Hypothalamus (tissue), 51 donors: ENCODE measurements around the gene ALDOA.
A peak's percentile ranks its signal among the peaks of the same experiment; 100 is the strongest.
"Not testable (repeated sequence)": the region's sequence is repeated elsewhere in the genome, so short reads cannot be mapped to it uniquely, and the experiment has no call there.

Experiments used
- DNase-seq, 51 donors: peaks; one replicate each; lab custom pipeline; 2025; lab: John Stamatoyannopoulos, UW

The ALDOA gene

GRCh38 chr16:30065102-30065942 is at the start of gene ALDOA:
TSS of gene ALDOA (plus strand) at chr16:30065760. CDS start at chr16:30066898, 1,138 bp downstream.
- DNase-seq = peak; percentile 82 to 99 (median 97)

GRCh38 chr16:30016555-30017276 is 48.8 kb upstream of the ALDOA start:
- no peak for DNase-seq

GRCh38 chr16:30017277-30017656 is 48.3 kb upstream of the ALDOA start:
- DNase-seq = no peak

DNA sequence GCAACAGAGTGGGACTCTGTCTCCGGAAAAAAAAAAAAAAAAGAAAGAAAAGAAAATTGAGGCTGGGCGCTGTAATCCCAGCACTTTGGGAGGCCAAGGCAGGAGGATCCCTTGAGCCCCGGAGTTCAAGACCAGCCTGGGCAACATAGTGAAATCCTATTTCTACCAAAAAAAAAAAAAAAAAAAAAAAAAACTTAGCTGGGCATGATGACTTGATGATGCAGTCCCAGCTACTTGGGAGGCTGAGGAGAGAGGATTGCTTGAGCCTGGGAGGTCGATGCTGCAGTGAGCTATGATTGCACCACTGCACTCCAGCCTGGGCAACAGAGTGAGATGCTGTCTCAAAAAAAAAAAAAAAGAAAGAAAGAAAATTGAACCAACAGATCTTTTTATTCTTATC is 47.6 kb upstream of the ALDOA start:
- DNase-seq = not testable (repeated sequence)

DNA sequence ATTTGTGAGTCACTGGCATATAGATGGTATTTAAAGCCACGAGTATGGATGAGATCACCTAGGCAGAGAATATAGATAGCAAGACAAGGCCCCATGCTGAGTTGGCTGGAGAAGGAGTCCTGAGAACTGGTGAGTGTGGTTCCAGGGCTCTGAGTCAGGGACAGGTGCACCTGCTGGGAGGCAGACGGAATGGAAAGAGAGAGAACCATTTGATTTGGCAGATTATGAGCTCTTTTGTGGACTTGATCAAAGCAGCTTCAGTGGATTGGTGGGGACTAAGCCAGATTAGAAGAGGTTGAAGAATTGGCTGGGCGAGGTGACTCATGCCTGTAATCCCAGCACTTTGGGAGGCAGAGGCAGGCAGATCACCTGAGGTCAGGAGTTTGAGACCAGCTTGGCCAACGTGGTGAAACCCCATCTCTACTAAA is 46.8 kb upstream of the ALDOA start:
- no peak for DNase-seq

GRCh38 chr16:30022887-30023286 is 42.7 kb upstream of the ALDOA start, which contains the start of gene C16orf92:
TSS of gene C16orf92 (plus strand) at chr16:30023198. CDS start at chr16:30023341, 143 bp downstream.
- DNase-seq = no peak

DNA sequence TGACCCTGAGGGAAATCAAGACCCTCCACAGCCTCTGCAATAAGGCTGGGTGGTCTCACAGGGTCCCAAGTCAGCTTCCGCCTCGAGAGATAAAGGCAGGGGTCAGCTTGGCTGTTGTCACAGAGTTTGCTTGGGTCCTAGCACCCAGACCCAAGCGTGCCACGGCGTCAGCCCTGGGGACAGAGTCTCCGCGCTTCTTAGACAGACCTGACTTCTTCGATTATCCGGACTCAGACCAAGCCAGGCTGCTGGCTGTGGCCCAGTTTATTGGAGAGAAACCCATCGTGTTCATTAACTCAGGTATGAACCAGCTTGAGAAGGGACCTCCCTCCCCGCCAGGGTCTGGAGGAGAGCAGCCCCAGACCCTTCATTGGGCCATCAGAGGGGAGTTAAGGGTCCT is 42.0 kb upstream of the ALDOA start:
- DNase-seq = no peak

DNA sequence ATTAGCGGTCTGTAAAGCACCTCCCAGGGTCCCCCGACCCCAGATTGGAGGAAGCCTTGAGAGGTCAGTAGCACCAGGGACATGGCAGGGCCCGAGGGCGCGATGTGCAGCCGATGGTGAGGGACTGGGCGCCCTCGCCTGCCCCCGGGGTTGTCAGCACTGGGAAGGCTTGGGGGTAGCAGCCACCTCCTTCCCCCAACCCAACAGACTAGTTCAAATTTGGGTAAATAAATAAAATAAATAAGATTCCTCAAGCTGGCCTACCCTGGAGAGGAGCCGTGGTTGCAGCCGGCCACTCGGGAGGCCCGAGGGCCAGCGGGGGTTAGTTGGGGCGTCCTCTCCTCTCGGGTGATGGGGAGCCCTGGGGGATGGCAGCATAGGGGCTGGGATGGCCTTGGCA is 41.1 kb upstream of the ALDOA start:
- DNase-seq = no peak

DNA sequence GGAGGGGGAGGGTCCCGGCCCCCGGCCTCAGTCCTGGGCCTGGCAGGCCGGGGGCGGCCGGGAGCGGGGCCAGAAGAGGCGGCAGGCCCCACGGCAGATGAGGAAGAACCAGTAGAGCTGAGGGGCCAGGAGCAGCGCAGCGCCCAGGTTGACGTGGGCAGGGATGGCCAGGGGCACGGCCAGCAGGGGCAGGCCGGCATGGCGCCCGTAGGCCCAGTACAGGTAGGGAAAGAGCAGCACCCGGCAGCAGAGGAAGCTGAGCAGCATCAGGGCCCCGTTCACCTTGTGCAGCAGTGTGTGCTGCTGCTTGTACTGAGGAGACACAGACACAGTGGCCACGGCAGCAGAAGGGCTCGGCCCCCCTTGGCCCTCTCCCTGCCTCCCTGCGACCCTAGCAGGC is 40.4 kb upstream of the ALDOA start:
- no peak for DNase-seq

GRCh38 chr16:30025574-30025973 is 40.0 kb upstream of the ALDOA start:
- DNase-seq = no peak

DNA sequence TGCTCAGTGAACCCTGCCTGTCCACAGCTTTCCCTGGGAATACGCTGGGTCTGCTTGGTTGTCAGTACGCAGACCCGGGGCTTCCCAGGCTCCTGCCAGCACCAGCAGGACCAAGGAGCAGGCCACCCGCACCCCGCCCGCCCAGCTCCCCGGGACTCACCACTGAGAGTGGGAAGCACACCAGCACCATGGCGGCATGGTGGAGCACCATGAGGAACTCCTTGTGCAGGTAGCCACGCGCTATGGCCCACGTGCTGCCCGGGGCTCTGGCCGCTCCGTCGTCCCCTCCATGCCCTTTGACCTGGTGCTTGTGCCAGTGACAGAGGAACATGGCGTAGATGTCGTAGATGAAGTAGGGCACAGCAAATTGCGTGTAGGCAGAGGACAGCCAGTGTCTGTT is 39.1 kb upstream of the ALDOA start:
- no peak for DNase-seq

GRCh38 chr16:30027588-30028437 is 37.7 kb upstream of the ALDOA start:
- DNase-seq = no peak

DNA sequence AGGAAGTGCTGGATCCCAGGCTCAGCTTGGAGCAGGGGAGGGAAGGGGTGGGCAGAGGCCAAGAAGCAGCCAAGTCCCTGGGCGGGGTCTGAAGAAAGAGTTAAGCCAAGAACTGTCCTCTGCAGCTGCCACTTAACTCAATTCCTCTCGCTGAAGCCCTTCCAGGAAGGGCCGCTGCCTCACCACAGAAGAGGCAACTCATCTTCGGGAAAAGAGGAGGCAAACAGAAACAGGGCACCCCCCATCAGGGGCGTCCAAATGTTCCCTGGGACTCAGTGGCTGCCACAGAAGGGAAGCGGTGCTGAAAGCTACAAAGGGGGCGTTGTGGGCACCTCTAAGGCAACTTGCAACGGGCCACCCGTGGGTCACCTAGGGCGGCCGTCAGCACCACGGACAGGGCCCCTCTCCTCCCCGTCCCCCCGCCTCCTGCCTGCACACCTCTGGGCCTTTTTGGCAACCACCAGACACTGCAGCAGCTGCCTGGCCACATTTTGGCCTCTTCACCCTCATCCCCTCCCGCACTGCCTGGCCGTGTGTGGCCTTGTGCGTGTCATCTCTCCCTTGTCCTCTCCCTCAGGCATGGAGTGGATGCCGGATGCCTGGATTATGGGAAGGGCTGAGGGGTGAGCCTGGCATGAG is 37.0 kb upstream of the ALDOA start:
- no peak for DNase-seq

DNA sequence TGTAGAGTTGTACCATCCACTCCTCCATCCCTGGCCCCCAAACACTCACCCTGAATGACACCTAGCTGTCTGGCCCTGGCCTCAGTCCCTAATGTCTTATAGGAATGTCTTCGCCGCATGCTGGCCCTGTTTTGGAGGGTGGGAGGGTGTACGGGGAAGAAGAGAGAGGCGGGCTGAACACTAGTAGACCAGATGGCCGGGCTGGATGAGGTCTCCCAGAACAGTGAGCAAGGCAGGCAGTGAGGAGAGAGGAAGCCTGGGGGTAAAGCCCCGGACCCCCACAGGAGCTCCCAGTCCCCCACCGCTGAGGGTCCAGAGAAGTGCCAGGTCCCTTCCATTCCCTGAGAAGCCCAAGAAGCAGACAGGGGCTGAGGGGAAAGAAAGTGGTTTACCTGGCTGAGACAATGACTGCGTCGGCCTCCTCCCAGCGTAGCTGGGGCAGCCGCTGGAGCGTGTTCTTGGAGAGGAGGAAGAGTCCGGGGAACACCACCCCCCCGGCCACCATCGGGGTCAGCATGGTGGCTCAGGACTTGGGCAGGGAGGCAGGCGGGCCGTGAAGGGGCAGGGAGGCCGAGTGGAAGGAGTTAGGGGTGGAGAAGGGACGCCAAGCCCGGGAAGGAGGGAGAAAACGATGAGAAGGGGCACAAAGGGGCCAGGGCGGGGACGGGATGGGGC is 35.4 kb upstream of the ALDOA start:
- peak in 1 of 51 donors; percentile 11 for DNase-seq

GRCh38 chr16:30030841-30031413 is 34.6 kb upstream of the ALDOA start, which contains the start of gene TLCD3B:
TSS of gene TLCD3B (minus strand) at chr16:30031271. CDS start at chr16:30030527, 744 bp downstream.
- DNase-seq = peak in 14 of 51 donors; percentile 16 to 63 (median 38)

GRCh38 chr16:30031477-30031918 is 34.1 kb upstream of the ALDOA start:
- DNase-seq = peak in 1 of 51 donors; percentile 35

- DNase-seq = peak in 31 of 51 donors; percentile 6 to 68 (median 33)
Measured at GRCh38 chr16:30032083-30032819, 33.3 kb upstream of the ALDOA start.

GRCh38 chr16:30033270-30033669 is 32.3 kb upstream of the ALDOA start:
- DNase-seq = no peak
